ENCODE measurements around the gene SYK.

The SYK gene

GRCh38 chr9:90808398-90808797, 6.8 kb downstream of the SYK start:
- Histone ChIP-seq H3K4me3 (ENCODE audit: low read depth, low read length) (no peak overlapping the region), H3K27ac (ENCODE audit: extremely low read depth, low read depth, low read length) (no peak overlapping the region), H3K36me3 (ENCODE audit: control insufficient read depth in 2 of 2, insufficient read depth in 1 of 2, low read length in 2 of 2) (peaks cover 0 to 3% of the 10 kb centered on the region in 2 experiments; a peak in 1 of 3 replicates), H3K9me3 (ENCODE audit: control insufficient read depth, insufficient read depth, low read depth, low read length) (no peaks in the 10 kb centered on the region), H3K4me1 (ENCODE audit: control insufficient read depth, insufficient read depth, low read length) (peaks cover 10% of the 10 kb centered on the region)
- POLR2A ChIA-PET, result no interaction called here
- CTCF ChIA-PET, result no interaction called here
- TF ChIP-seq ZNF302 (tag by site-specific recombination; IDR thresholded peaks at IDR 0.05; ENCODE audit: low read depth) (no peak), ZNF324 (tag by site-specific recombination; IDR thresholded peaks at IDR 0.05) (no peak), ZXDB (tag by site-specific recombination; IDR thresholded peaks at IDR 0.05) (no peak), TSHZ1 (tag by site-specific recombination; IDR thresholded peaks at IDR 0.05; ENCODE audit: borderline replicate concordance) (no peak), ZNF280D (tag by site-specific recombination; IDR thresholded peaks at IDR 0.05) (no peak), ZIC2 (tag by site-specific recombination; IDR thresholded peaks at IDR 0.05) (no peak), PRDM2 (tag by site-specific recombination; IDR thresholded peaks at IDR 0.05; ENCODE audit: borderline replicate concordance) (no peak)

GRCh38 chr9:90808890-90809685, 7.5 kb downstream of the SYK start:
- Histone ChIP-seq H3K36me3 (ENCODE audit: control insufficient read depth in 2 of 2, insufficient read depth in 1 of 2, low read length in 2 of 2) (peaks cover 0 to 3% of the 10 kb centered on the region in 2 experiments; a peak in 1 of 3 replicates), H3K9me3 (ENCODE audit: control insufficient read depth, insufficient read depth, low read depth, low read length) (no peaks in the 10 kb centered on the region), H3K4me1 (ENCODE audit: control insufficient read depth, insufficient read depth, low read length) (peaks cover 10% of the 10 kb centered on the region), H3K27ac (ENCODE audit: extremely low read depth, low read depth, low read length) (no peak overlapping the region), H3K4me3 (ENCODE audit: low read depth, low read length) (no peak overlapping the region)
- POLR2A ChIA-PET, result no interaction called here
- CTCF ChIA-PET, result no interaction called here
- no peak for TF ChIP-seq ZNF610 (tag by site-specific recombination; IDR thresholded peaks at IDR 0.05; ENCODE audit: borderline replicate concordance)
- no peak for TF ChIP-seq ZBTB10 (tag by site-specific recombination; IDR thresholded peaks at IDR 0.05)
- no peak for TF ChIP-seq ZNF311 (tag by site-specific recombination; IDR thresholded peaks at IDR 0.05; ENCODE audit: borderline replicate concordance)
- no peak for TF ChIP-seq PRDM10 (tag by site-specific recombination; IDR thresholded peaks at IDR 0.05)
- no peak for TF ChIP-seq GLIS2 (tag by site-specific recombination; IDR thresholded peaks at IDR 0.05)
- TF ChIP-seq ZNF221 (tag by site-specific recombination; IDR thresholded peaks at IDR 0.05; ENCODE audit: borderline replicate concordance), result no peak

All from HEK293 (cell line).